GM13977 (cell line): ENCODE data around the gene PKDREJ.

Experiments
- DNase-seq: peaks from one replicate; pipeline ENCODE4 v3.0.0; 2012; ENCODE audit warnings: low spot score
- CTCF ChIP-seq: IDR thresholded peaks from 2 replicates; pipeline ENCODE4 v1.5.1; 2012; ENCODE audit warnings: mild to moderate bottlenecking, control low read depth; ENCODE audit not compliant: insufficient read depth; ENCODE audit errors: extremely low read depth, missing control alignments
- in situ Hi-C: fragments of 300-500 bp; cut with MboI; formaldehyde crosslinking; loops from one replicate; pipeline ENCODE4 v1.12.0; 2022; ENCODE audit warnings: low sequenced_read_pairs, low pct_unique_long_range_greater_than_20kb, mixed read lengths, inconsistent platforms; ENCODE audit not compliant: unreplicated experiment

PKDREJ gene

GRCh38 chr22:46280063-46280817 lies 17.1 kb upstream of the PKDREJ start:
- no peak for TF ChIP-seq CTCF
- no peak for DNase-seq
- in situ Hi-C loops = no loop called here

GRCh38 chr22:46278656-46279645 lies 15.8 kb upstream of the PKDREJ start:
- no peak for TF ChIP-seq CTCF
- in situ Hi-C loops = no loop called here

GRCh38 chr22:46276563-46276962 lies 13.4 kb upstream of the PKDREJ start:
- in situ Hi-C loops = no loop called here
- no peak for TF ChIP-seq CTCF
- DNase-seq = no peak

More at GRCh38 chr22:46278656-46279645, 15.8 kb upstream of the PKDREJ start:
- DNase-seq = no peak

- TF ChIP-seq CTCF = no peak
- no peak for DNase-seq
- in situ Hi-C loops = no loop called here
These were observed 12.4 kb upstream of the PKDREJ start for GRCh38 chr22:46275455-46276122.

GRCh38 chr22:46274381-46274780 lies 11.2 kb upstream of the PKDREJ start:
- no peak for TF ChIP-seq CTCF
- in situ Hi-C loops = no loop called here
- no peak for DNase-seq
